Nephron progenitor cell (in vitro differentiated cells): ENCODE measurements around the gene DARS2.
A peak's percentile ranks its signal among the peaks of the same experiment; 100 is the strongest.

Experiments
- DNase-seq: peaks from one replicate; pipeline ENCODE4 v3.0.0; 2021
- H3K27ac Mint-ChIP-seq: 2 replicates; pipeline ENCODE4 v1.8.0; 2021; ENCODE audit warnings: mild to moderate bottlenecking, moderate library complexity, mixed read lengths
- H3K27me3 Mint-ChIP-seq: 2 replicates; pipeline ENCODE4 v1.8.0; 2021; ENCODE audit warnings: mild to moderate bottlenecking, low read depth, mixed read lengths; ENCODE audit not compliant: poor library complexity
- H3K36me3 Mint-ChIP-seq: 2 replicates; pipeline ENCODE4 v1.8.0; 2021; ENCODE audit warnings: low read depth, mixed read lengths
- H3K4me1 Mint-ChIP-seq: 2 replicates; pipeline ENCODE4 v1.8.0; 2021; ENCODE audit warnings: mixed read lengths
- H3K4me3 Mint-ChIP-seq: 2 replicates; pipeline ENCODE4 v1.8.0; 2021; ENCODE audit warnings: mild to moderate bottlenecking, moderate library complexity, mixed read lengths
- H3K9me3 Mint-ChIP-seq: 2 replicates; pipeline ENCODE4 v1.8.0; 2021; ENCODE audit warnings: mild to moderate bottlenecking, moderate library complexity, mixed read lengths
- CTCF ChIP-seq: fragments of 200-600 bp; sonication (generic); IDR thresholded peaks from 2 replicates; pipeline ENCODE4 v1.5.0; 2021; ENCODE audit warnings: antibody characterized with exemption

The DARS2 gene

GRCh38 chr1:173887627-173888026 is 63.2 kb downstream of the DARS2 start:
- Mint-ChIP-seq H3K27ac (no peak overlapping the region), H3K9me3 (no peaks in the 10 kb centered on the region), H3K4me1 (no peaks in the 10 kb centered on the region), H3K4me3 (no peak overlapping the region), H3K27me3 (no peaks in the 10 kb centered on the region), H3K36me3 (peaks cover 18% of the 10 kb centered on the region)
- no peak for TF ChIP-seq CTCF
- no peak for DNase-seq

GRCh38 chr1:173888749-173889148 is 64.3 kb downstream of the DARS2 start:
- no peak for TF ChIP-seq CTCF

GRCh38 chr1:173889885-173890284 is 65.4 kb downstream of the DARS2 start:
- H3K27me3 Mint-ChIP-seq: no peaks in the 10 kb centered on the region
- H3K4me1 Mint-ChIP-seq: no peaks in the 10 kb centered on the region
- no peaks in the 10 kb centered on the region for H3K9me3 Mint-ChIP-seq
- peak overlapping the region; percentile 50 for H3K27ac Mint-ChIP-seq
- DNase-seq: no peak
- H3K4me3 Mint-ChIP-seq: no peak overlapping the region
- peaks cover 23% of the 10 kb centered on the region for H3K36me3 Mint-ChIP-seq
- TF ChIP-seq CTCF: no peak

More at GRCh38 chr1:173888749-173889148, 64.3 kb downstream of the DARS2 start:
- H3K27ac Mint-ChIP-seq: no peak overlapping the region
- H3K9me3 Mint-ChIP-seq: no peaks in the 10 kb centered on the region
- H3K4me1 Mint-ChIP-seq: no peaks in the 10 kb centered on the region
- H3K36me3 Mint-ChIP-seq: peaks cover 19% of the 10 kb centered on the region
- no peak for DNase-seq
- H3K4me3 Mint-ChIP-seq: no peak overlapping the region
- no peaks in the 10 kb centered on the region for H3K27me3 Mint-ChIP-seq

- H3K4me1 Mint-ChIP-seq: no peaks in the 10 kb centered on the region
- H3K36me3 Mint-ChIP-seq: peaks cover 4% of the 10 kb centered on the region
- no peak overlapping the region for H3K4me3 Mint-ChIP-seq
- no peak for TF ChIP-seq CTCF
- DNase-seq: no peak
- H3K27me3 Mint-ChIP-seq: no peaks in the 10 kb centered on the region
- H3K27ac Mint-ChIP-seq: no peak overlapping the region
- no peaks in the 10 kb centered on the region for H3K9me3 Mint-ChIP-seq
Measured at GRCh38 chr1:173893611-173894010, 69.1 kb downstream of the DARS2 start.

- H3K27me3 Mint-ChIP-seq: no peaks in the 10 kb centered on the region
- no peak for DNase-seq
- H3K36me3 Mint-ChIP-seq: peaks cover 4% of the 10 kb centered on the region
- TF ChIP-seq CTCF: no peak
- H3K4me3 Mint-ChIP-seq: no peak overlapping the region
- H3K4me1 Mint-ChIP-seq: no peaks in the 10 kb centered on the region
- H3K9me3 Mint-ChIP-seq: no peaks in the 10 kb centered on the region
- no peak overlapping the region for H3K27ac Mint-ChIP-seq
Measured at GRCh38 chr1:173894189-173894588, 69.7 kb downstream of the DARS2 start.

GRCh38 chr1:173900427-173900826 is 76.0 kb downstream of the DARS2 start:
- no peak for DNase-seq
- Mint-ChIP-seq H3K4me3 (no peak overlapping the region), H3K9me3 (no peaks in the 10 kb centered on the region), H3K27me3 (no peaks in the 10 kb centered on the region), H3K4me1 (no peaks in the 10 kb centered on the region), H3K27ac (no peak overlapping the region), H3K36me3 (no peaks in the 10 kb centered on the region)
- TF ChIP-seq CTCF: no peak
